Esophagus squamous epithelium (tissue), 5 donors: ENCODE measurements around the gene SOCS6. TPM values are rescaled to one million over a fixed set of nuclear protein-coding genes. Genes with fewer than 3 reads are reported as not detected.

Experiments
- DNase-seq: peaks from one replicate; lab custom pipeline; 2025; lab: John Stamatoyannopoulos, UW
- H3K27ac ChIP-seq, 4 donors: fragments of 200-600 bp; sonication (generic); one replicate each; pipeline ENCODE4 v1.5.1; 2016 to 2019; ENCODE audit warnings: mild to moderate bottlenecking in 1 of 4
- H3K27me3 ChIP-seq, 4 donors: fragments of 200-600 bp; sonication (generic); 1 replicate in 3 of 4; 2 replicates in 1 of 4; pipeline versions ENCODE4 v1.5.1 to v1.6.0; 2017 to 2021; ENCODE audit warnings: antibody characterized with exemption in 1 of 4
- H3K36me3 ChIP-seq, 3 donors: fragments of 200-600 bp; sonication (generic); one replicate each; pipeline ENCODE4 v1.5.1; 2016 to 2019
- H3K4me1 ChIP-seq, 3 donors: fragments of 200-600 bp; sonication (generic); one replicate each; pipeline ENCODE4 v1.5.1; 2017 to 2019
- H3K4me3 ChIP-seq, 4 donors: fragments of 200-600 bp; sonication (generic); 1 replicate in 3 of 4; 2 replicates in 1 of 4; pipeline ENCODE4 v1.5.1; 2016 to 2019; ENCODE audit warnings: mild to moderate bottlenecking in 2 of 4, moderate library complexity in 1 of 4
- H3K9me3 ChIP-seq, 3 donors: fragments of 200-600 bp; sonication (generic); one replicate each; pipeline ENCODE4 v1.5.1; 2016 to 2019
- POLR2A ChIP-seq, 4 donors: fragments of 450-650 bp; IDR thresholded peaks; one replicate each; pipeline ENCODE4 v1.6.1; 2017; ENCODE audit warnings: antibody characterized with exemption in 4 of 4, mild to moderate bottlenecking in 4 of 4, moderate library complexity in 3 of 4
- WGBS, 2 donors: methylation state at CpG; one replicate each; pipeline ENCODE4 v1.1.5; 2018; 5-methylcytosine and 5-hydroxymethylcytosine counted together
- intact Hi-C: fragments of 100-400 bp; cut with DNase I; formaldehyde crosslinking; loops from one replicate; pipeline ENCODE4 v1.15.0; 2022
- total RNA-seq, 4 donors: library from RNA; depleted of rRNA; stranded (reverse); fragments of >200 nt; gene quantifications; one replicate each; pipeline ENCODE4 v1.1.0, GENCODE V29; 2016
- TF ChIP-seq, protein P1 (sequence below), 6 experiments: fragments of 450-650 bp in 4 of 6; fragments of 200-600 bp in 2 of 6; sonication (generic) in 2 of 6; IDR thresholded peaks; one replicate each; pipeline ENCODE4 v1.5.1; 2016 to 2019; ENCODE audit warnings: antibody characterized with exemption in 6 of 6, mild to moderate bottlenecking in 4 of 6, moderate library complexity in 4 of 6
- donor health status: DM: yes; HTN: yes; CAD: no.

Gene SOCS6
- total RNA-seq, 4 donors from 2014 or later = 18.8 to 23.2 (median 19.9) TPM

DNA sequence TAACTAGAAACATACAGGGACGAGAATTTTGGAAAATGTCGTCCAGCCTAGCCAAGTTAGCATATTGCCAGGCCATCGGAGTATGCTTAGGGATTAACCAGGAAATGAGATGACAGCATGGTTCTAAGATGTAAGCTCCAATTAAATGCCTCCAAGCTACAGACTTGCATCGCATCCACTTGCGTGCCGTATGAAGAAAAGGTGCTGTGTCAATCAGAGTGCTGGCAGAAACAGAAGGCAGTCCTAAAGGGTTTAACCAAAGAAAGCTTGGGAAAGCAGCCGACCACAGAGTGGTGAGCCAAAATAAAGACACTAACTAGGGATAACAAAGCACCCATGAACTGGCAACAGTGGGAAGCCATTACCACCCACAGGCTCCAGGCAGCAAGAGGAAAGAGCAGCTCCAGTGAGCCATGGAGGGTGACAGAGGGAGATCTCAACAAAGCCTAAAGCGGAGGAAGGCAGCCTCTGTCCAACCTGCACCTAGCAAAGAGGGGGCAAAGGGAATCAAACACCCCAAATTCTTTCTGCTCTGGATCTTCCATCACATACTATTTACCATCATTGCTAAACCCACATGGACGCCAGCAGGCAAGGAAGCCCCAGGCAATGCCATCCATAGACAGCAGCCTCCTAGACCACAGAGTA is 27.6 kb upstream of the SOCS6 start:
- intact Hi-C loops = no loop called here
- Histone ChIP-seq H3K4me1 (no peaks in the 10 kb centered on the region), H3K9me3 (no peaks in the 10 kb centered on the region), H3K4me3 (no peak overlapping the region), H3K27me3 (no peaks in the 10 kb centered on the region), H3K36me3 (no peaks in the 10 kb centered on the region), H3K27ac (no peak overlapping the region)
- no peak for DNase-seq
- 63 to 71% methylated on average over 9 of the region's 9 CpGs for WGBS, 2 donors
- no peak for TF ChIP-seq POLR2A (IDR thresholded peaks at IDR 0.05)
- TF ChIP-seq, protein P1, sequence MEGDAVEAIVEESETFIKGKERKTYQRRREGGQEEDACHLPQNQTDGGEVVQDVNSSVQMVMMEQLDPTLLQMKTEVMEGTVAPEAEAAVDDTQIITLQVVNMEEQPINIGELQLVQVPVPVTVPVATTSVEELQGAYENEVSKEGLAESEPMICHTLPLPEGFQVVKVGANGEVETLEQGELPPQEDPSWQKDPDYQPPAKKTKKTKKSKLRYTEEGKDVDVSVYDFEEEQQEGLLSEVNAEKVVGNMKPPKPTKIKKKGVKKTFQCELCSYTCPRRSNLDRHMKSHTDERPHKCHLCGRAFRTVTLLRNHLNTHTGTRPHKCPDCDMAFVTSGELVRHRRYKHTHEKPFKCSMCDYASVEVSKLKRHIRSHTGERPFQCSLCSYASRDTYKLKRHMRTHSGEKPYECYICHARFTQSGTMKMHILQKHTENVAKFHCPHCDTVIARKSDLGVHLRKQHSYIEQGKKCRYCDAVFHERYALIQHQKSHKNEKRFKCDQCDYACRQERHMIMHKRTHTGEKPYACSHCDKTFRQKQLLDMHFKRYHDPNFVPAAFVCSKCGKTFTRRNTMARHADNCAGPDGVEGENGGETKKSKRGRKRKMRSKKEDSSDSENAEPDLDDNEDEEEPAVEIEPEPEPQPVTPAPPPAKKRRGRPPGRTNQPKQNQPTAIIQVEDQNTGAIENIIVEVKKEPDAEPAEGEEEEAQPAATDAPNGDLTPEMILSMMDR (IDR thresholded peaks at IDR 0.05) = no peak

DNA sequence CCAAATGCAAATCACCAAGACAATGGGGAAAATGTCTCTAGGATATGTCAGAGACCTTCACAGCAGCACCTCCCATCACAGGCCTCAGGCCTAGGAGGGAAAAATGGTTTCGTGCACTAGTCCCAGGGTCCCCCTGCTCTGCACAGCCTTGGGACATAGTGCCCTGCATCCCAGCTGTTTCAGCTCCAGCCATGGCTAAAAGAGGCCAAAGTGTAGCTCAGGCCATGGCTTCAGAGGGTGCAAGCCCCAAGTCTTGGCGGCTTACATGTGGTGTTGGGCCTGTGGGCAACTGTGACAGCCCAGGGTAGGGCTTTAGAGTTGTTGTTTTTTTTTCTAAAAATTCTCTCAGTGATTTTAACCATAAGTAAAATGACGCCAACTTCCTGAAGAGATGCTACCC is 25.5 kb upstream of the SOCS6 start:
- no peak overlapping the region for H3K27ac ChIP-seq
- no peak for TF ChIP-seq POLR2A (IDR thresholded peaks at IDR 0.05)
- TF ChIP-seq, protein P1 (IDR thresholded peaks at IDR 0.05) = no peak
- DNase-seq = no peak
- H3K4me3 ChIP-seq = no peak overlapping the region
- H3K4me1 ChIP-seq = no peaks in the 10 kb centered on the region
- intact Hi-C loops = no loop called here
- no peaks in the 10 kb centered on the region for H3K9me3 ChIP-seq
- no peaks in the 10 kb centered on the region for H3K36me3 ChIP-seq
- 68 to 81% methylated on average over 3 of the region's 3 CpGs for WGBS, 2 donors
- no peaks in the 10 kb centered on the region for H3K27me3 ChIP-seq

DNA sequence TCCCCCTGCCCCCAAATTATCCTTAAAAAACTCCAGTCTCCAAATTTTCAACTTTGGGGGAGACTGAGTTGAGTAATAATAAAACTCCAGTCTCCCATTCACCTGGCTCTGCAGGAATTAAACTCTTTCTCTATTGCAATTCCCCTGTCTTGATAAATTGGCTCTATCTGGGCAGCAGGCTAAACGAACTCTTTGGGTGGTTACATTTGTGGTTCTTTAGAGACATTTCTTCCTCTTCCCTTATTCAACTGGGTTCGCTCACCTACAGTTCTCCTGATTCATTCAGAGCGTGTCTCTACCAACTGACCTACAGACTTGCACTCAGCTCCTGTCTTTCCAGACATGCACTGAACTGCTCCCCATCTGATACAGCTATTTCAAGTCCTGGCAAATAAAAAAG is 17.1 kb upstream of the SOCS6 start:
- H3K9me3 ChIP-seq = peaks cover 0 to 24% (median 20%) of the 10 kb centered on the region in 3 donors
- H3K4me3 ChIP-seq = no peak overlapping the region
- intact Hi-C loops = no loop called here
- no peak for DNase-seq
- no peak for TF ChIP-seq POLR2A (IDR thresholded peaks at IDR 0.05)
- peaks cover 0 to 18% (median 0%) of the 10 kb centered on the region in 3 donors for H3K4me1 ChIP-seq
- no peaks in the 10 kb centered on the region for H3K36me3 ChIP-seq
- WGBS, 2 donors = 78 to 84% methylated on average over 3 of the region's 3 CpGs
- H3K27me3 ChIP-seq = no peaks in the 10 kb centered on the region
- no peak overlapping the region for H3K27ac ChIP-seq

DNA sequence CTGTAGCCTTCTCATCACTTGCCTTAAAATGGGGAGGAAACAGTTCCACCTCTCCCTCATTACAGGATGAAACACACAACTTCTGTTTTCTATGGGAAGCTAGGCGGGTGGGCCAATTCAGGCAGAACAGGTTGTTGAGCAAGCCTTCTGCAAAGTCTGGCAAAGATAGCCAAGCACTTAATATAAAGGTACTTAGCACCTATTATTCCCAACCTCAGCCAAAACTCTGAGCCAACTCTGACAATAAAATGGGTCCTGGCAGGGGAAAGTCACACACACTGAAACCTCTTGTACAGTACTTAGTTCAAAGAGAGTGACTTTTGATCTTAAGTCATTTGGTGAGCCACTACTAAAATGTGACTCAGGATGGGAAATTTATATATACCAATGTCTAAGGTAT is 15.8 kb upstream of the SOCS6 start:
- peaks cover 0 to 25% (median 0%) of the 10 kb centered on the region in 3 donors for H3K4me1 ChIP-seq
- no peak for TF ChIP-seq POLR2A (IDR thresholded peaks at IDR 0.05)
- TF ChIP-seq, protein P1 (IDR thresholded peaks at IDR 0.05) = no peak
- WGBS, 2 donors = 30 to 40% methylated on average over 1 of the region's 1 CpG
- H3K9me3 ChIP-seq = peaks cover 0 to 24% (median 20%) of the 10 kb centered on the region in 3 donors
- no peak overlapping the region for H3K4me3 ChIP-seq
- H3K27me3 ChIP-seq = no peaks in the 10 kb centered on the region
- intact Hi-C loops = no loop called here
- H3K27ac ChIP-seq = peak overlapping the region in 2 of 4 donors; percentile 52 to 53
- DNase-seq = no peak
- H3K36me3 ChIP-seq = no peaks in the 10 kb centered on the region

DNA sequence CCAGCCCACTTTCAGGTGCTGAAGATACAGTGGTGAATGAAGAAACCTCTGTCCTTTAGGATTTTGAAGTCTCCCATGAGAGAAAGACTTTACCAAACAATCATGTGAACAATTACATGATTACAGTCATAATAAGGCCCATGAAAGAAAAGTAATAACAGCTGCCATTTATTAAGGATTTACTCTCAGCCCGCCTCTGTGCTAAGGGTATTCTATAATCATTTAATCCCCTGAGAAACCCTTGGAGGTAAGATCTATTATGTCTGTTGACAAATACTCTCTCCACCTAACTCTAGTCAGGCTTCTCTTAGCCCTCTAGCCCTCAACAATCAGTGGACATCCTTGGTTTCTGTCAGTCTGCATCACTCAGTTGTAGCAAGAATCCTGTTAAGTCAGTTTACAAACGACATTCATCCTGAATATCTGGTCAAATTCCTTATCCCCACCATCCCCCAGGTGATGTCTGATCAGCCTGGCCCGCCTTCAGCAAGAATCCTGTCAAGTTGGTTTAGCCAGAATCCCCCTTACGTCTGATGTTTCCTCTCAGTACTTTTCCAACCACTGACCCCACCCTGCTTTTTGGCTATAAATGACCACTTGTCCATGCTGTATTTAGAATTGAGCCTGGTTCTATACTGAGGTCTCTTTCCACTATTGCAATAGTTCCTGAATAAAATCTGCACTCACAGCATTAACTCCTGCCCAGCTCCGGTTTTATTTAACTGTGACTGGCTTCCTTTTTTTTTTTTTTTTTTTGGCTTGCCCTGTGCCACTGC is 12.2 kb upstream of the SOCS6 start:
- TF ChIP-seq, protein P1 (IDR thresholded peaks at IDR 0.05) = no peak
- no peak for TF ChIP-seq POLR2A (IDR thresholded peaks at IDR 0.05)
- Histone ChIP-seq H3K27me3 (no peaks in the 10 kb centered on the region), H3K27ac (no peak overlapping the region), H3K4me1 (peaks cover 0 to 25% (median 0%) of the 10 kb centered on the region in 3 donors), H3K9me3 (peaks cover 0 to 14% (median 12%) of the 10 kb centered on the region in 3 donors), H3K36me3 (no peaks in the 10 kb centered on the region), H3K4me3 (no peak overlapping the region)
- DNase-seq = no peak
- intact Hi-C loops = no loop called here
- WGBS, 2 donors = 30 to 45% methylated on average over 5 of the region's 5 CpGs
